WTC11 (cell line): ENCODE data around the gene SDE2. TPM values are rescaled to one million over a fixed set of nuclear protein-coding genes. Genes with fewer than 3 reads are reported as not detected.

ENCODE experiments used
- ATAC-seq: fragments of 200-7000 bp; cut with Tn5 transposase; 2 replicates; pipeline ENCODE4 v1.10.0; 2021; ENCODE audit warnings: mild to moderate bottlenecking, moderate library complexity
- CTCF ChIA-PET: fragments of 300-600 bp; sonication (Branson Sonifier 250); formaldehyde crosslinking; loops from one replicate; lab custom pipeline; 2021; ENCODE audit warnings: antibody characterized with exemption; lab: Charles Lee
- POLR2A ChIA-PET: fragments of 350-600 bp; sonication (Branson Sonifier 250); formaldehyde crosslinking; loops from one replicate; lab custom pipeline; 2021; ENCODE audit warnings: antibody characterized with exemption; lab: Charles Lee
- DNase-seq: peaks from one replicate; pipeline ENCODE4 v3.0.0; 2021; ENCODE audit warnings: low spot score
- H3K27ac Mint-ChIP-seq: 2 replicates; pipeline ENCODE4 v1.8.0; 2021; ENCODE audit warnings: mixed read lengths
- H3K27me3 Mint-ChIP-seq: 2 replicates; pipeline ENCODE4 v1.8.0; 2021; ENCODE audit warnings: low read depth, mild to moderate bottlenecking, moderate library complexity, mixed read lengths
- H3K36me3 Mint-ChIP-seq: 2 replicates; pipeline ENCODE4 v1.8.0; 2021; ENCODE audit warnings: mixed read lengths
- H3K4me1 Mint-ChIP-seq: 2 replicates; pipeline ENCODE4 v1.8.0; 2022; ENCODE audit warnings: mixed read lengths
- H3K4me3 Mint-ChIP-seq: 2 replicates; pipeline ENCODE4 v1.8.0; 2021; ENCODE audit warnings: mild to moderate bottlenecking, moderate library complexity, mixed read lengths
- H3K9me3 Mint-ChIP-seq: 2 replicates; pipeline ENCODE4 v1.8.0; 2021; ENCODE audit warnings: mixed read lengths
- ELF4 ChIP-seq: sonication (generic); formaldehyde crosslinking; IDR thresholded peaks from 2 replicates; pipeline ENCODE4 v1.8.1; 2022; ENCODE audit warnings: low read depth, mild to moderate bottlenecking, moderate library complexity, missing genetic modification reagents
- ESRRA ChIP-seq: sonication (generic); formaldehyde crosslinking; IDR thresholded peaks from 2 replicates; pipeline ENCODE4 v1.8.1; 2022; ENCODE audit warnings: mild to moderate bottlenecking, missing genetic modification reagents, borderline replicate concordance
- FOXP1 ChIP-seq: sonication (generic); formaldehyde crosslinking; IDR thresholded peaks from 2 replicates; pipeline ENCODE4 v1.8.0; 2022; ENCODE audit warnings: missing genetic modification reagents, mild to moderate bottlenecking, moderate library complexity, borderline replicate concordance
- GABPB1 ChIP-seq: sonication (generic); formaldehyde crosslinking; IDR thresholded peaks from 2 replicates; pipeline ENCODE4 v1.8.1; 2023; ENCODE audit warnings: mild to moderate bottlenecking, missing genetic modification reagents
- HMGXB4 ChIP-seq: sonication (generic); formaldehyde crosslinking; IDR thresholded peaks from 2 replicates; pipeline ENCODE4 v1.8.1; 2023; ENCODE audit warnings: mild to moderate bottlenecking, moderate library complexity, missing genetic modification reagents
- JAZF1 ChIP-seq: fragments of 250-450 bp; sonication (Bioruptor Pico); IDR thresholded peaks from 2 replicates; pipeline ENCODE4 v1.9.0; 2021; ENCODE audit warnings: moderate library complexity, mild to moderate bottlenecking, inconsistent platforms
- MAX ChIP-seq: sonication (generic); formaldehyde crosslinking; IDR thresholded peaks from 2 replicates; pipeline ENCODE4 v1.8.0; 2022; ENCODE audit warnings: mild to moderate bottlenecking, missing genetic modification reagents
- NFE2L1 ChIP-seq: sonication (generic); formaldehyde crosslinking; IDR thresholded peaks from 2 replicates; pipeline ENCODE4 v1.8.1; 2023; ENCODE audit warnings: missing genetic modification reagents
- PRRX2 ChIP-seq: fragments of 250-450 bp; sonication (Bioruptor Pico); IDR thresholded peaks from 2 replicates; pipeline ENCODE4 v1.8.0; 2021; ENCODE audit warnings: mild to moderate bottlenecking
- RORB ChIP-seq: fragments of 250-450 bp; sonication (Bioruptor Pico); IDR thresholded peaks from 2 replicates; pipeline ENCODE4 v1.9.0; 2021; ENCODE audit warnings: mild to moderate bottlenecking
- ZBTB43 ChIP-seq: sonication (generic); formaldehyde crosslinking; IDR thresholded peaks from 2 replicates; pipeline ENCODE4 v1.8.1; 2023; ENCODE audit warnings: mild to moderate bottlenecking, missing genetic modification reagents
- ZNF232 ChIP-seq: sonication (generic); formaldehyde crosslinking; IDR thresholded peaks from 2 replicates; pipeline ENCODE4 v1.8.0; 2022; ENCODE audit warnings: mild to moderate bottlenecking, missing genetic modification reagents
- ZNF317 ChIP-seq: sonication (generic); formaldehyde crosslinking; IDR thresholded peaks from 2 replicates; pipeline ENCODE4 v1.8.1; 2023; ENCODE audit warnings: low read depth, mild to moderate bottlenecking, moderate library complexity, missing genetic modification reagents, borderline replicate concordance
- ZNF396 ChIP-seq: fragments of 250-450 bp; sonication (Bioruptor Pico); IDR thresholded peaks from 2 replicates; pipeline ENCODE4 v1.8.0; 2021; ENCODE audit warnings: mild to moderate bottlenecking, moderate library complexity, borderline replicate concordance
- ZNF423 ChIP-seq: fragments of 250-450 bp; sonication (Bioruptor Pico); IDR thresholded peaks from 2 replicates; pipeline ENCODE4 v2.1.2; 2022; ENCODE audit warnings: mild to moderate bottlenecking, moderate library complexity
- ZNF425 ChIP-seq: fragments of 250-450 bp; sonication (Bioruptor Pico); conservative IDR thresholded peaks from 2 replicates; pipeline ENCODE4 v1.9.0; 2021; ENCODE audit warnings: mild to moderate bottlenecking
- total RNA-seq: library from RNA; stranded (reverse); gene quantifications from 3 replicates; pipeline ENCODE4 v1.2.3, GENCODE V29; 2021
- TF ChIP-seq, protein P1 (sequence below): sonication (generic); formaldehyde crosslinking; conservative IDR thresholded peaks from 2 replicates; pipeline ENCODE4 v1.8.1; 2022; ENCODE audit warnings: mild to moderate bottlenecking, missing genetic modification reagents
- TF ChIP-seq, protein P2 (sequence below): sonication (generic); formaldehyde crosslinking; IDR thresholded peaks from 2 replicates; pipeline ENCODE4 v1.8.1; 2023; ENCODE audit warnings: mild to moderate bottlenecking, missing genetic modification reagents
- TF ChIP-seq, protein P3 (sequence below): fragments of 250-450 bp; sonication (Bioruptor Pico); IDR thresholded peaks from 2 replicates; pipeline ENCODE4 v1.8.0; 2021; ENCODE audit warnings: mild to moderate bottlenecking
- TF ChIP-seq, protein P4 (sequence below): sonication (generic); formaldehyde crosslinking; IDR thresholded peaks from 2 replicates; pipeline ENCODE4 v1.8.1; 2022; ENCODE audit warnings: low read depth, missing genetic modification reagents, borderline replicate concordance
- TF ChIP-seq, protein P5 (sequence below): fragments of 250-450 bp; sonication (Bioruptor Pico); IDR thresholded peaks from 2 replicates; pipeline ENCODE4 v1.9.0; 2021; ENCODE audit warnings: mild to moderate bottlenecking

The SDE2 gene
- total RNA-seq, 1 experiment from 2014 or later, result 17.2 TPM

- peaks cover 85% of the 10 kb centered on the region for H3K4me1 Mint-ChIP-seq
- no peak overlapping the region for H3K27ac Mint-ChIP-seq
- POLR2A ChIA-PET, result interaction anchor here (1.5 kb wide), 1 partner anchor 116 kb away, joined by 3 read pairs; the partner anchor contains the start of gene H3-3A
- H3K4me3 Mint-ChIP-seq, result no peak overlapping the region
- TF ChIP-seq ZNF232 (no peak), NFE2L1 (CRISPR knock-in tag) (no peak), ESRRA (CRISPR knock-in tag) (no peak), MAX (CRISPR knock-in tag) (no peak), ZNF425 (CRISPR knock-in tag) (no peak), ZBTB43 (CRISPR knock-in tag) (no peak), ZNF396 (CRISPR knock-in tag) (no peak), FOXP1 (no peak), ZNF423 (CRISPR knock-in tag) (no peak)
- TF ChIP-seq, protein P1, sequence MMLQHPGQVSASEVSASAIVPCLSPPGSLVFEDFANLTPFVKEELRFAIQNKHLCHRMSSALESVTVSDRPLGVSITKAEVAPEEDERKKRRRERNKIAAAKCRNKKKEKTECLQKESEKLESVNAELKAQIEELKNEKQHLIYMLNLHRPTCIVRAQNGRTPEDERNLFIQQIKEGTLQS (CRISPR knock-in tag), result no peak
- TF ChIP-seq, protein P2, sequence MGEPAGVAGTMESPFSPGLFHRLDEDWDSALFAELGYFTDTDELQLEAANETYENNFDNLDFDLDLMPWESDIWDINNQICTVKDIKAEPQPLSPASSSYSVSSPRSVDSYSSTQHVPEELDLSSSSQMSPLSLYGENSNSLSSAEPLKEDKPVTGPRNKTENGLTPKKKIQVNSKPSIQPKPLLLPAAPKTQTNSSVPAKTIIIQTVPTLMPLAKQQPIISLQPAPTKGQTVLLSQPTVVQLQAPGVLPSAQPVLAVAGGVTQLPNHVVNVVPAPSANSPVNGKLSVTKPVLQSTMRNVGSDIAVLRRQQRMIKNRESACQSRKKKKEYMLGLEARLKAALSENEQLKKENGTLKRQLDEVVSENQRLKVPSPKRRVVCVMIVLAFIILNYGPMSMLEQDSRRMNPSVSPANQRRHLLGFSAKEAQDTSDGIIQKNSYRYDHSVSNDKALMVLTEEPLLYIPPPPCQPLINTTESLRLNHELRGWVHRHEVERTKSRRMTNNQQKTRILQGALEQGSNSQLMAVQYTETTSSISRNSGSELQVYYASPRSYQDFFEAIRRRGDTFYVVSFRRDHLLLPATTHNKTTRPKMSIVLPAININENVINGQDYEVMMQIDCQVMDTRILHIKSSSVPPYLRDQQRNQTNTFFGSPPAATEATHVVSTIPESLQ (CRISPR knock-in tag), result no peak
- TF ChIP-seq, protein P3, sequence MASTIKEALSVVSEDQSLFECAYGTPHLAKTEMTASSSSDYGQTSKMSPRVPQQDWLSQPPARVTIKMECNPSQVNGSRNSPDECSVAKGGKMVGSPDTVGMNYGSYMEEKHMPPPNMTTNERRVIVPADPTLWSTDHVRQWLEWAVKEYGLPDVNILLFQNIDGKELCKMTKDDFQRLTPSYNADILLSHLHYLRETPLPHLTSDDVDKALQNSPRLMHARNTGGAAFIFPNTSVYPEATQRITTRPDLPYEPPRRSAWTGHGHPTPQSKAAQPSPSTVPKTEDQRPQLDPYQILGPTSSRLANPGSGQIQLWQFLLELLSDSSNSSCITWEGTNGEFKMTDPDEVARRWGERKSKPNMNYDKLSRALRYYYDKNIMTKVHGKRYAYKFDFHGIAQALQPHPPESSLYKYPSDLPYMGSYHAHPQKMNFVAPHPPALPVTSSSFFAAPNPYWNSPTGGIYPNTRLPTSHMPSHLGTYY (CRISPR knock-in tag), result no peak
- TF ChIP-seq, all 79 proteins: peak for 0
- DNase-seq, result no peak
- H3K27me3 Mint-ChIP-seq, result peaks cover 99% of the 10 kb centered on the region
- ATAC-seq, result no peak
- H3K9me3 Mint-ChIP-seq, result no peaks in the 10 kb centered on the region
- CTCF ChIA-PET, result no interaction called here
- H3K36me3 Mint-ChIP-seq, result no peaks in the 10 kb centered on the region
Measured at GRCh38 chr1:225946803-225947202, 52.3 kb downstream of the SDE2 start.

DNA sequence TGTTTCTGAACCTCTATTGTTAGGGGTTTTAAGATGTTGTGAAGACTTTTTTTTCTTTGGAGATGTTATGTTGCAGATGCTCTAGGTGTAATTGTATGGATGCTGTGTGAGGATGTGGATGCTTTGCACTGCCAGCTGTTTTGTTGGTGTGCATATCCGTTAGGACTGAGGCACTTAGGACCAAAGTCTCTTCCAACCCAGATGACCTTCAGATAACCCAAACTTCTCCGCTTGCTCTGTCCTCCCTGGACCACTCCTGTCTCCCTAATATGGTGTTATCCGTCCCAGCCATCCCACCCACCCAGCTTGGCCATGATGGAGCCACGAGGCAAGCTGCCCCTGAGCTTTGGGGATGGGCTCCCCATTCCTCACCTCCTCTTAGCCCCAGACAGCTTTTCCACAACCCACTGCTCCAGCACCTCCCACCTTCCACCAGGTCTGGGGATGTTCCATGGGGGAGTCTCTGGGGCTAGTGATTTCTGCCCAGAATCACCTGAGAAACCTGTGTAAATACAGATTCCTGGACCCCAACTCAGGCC, 53.0 kb downstream of the SDE2 start:
- ChIA-PET CTCF (interaction anchor here (0.6 to 2.5 kb wide), 6 partner anchors 11 to 140 kb away, joined by 3 to 13 read pairs (median 4); partner anchors contain the start of gene TMEM63A), POLR2A (interaction anchor here (0.6 to 1.2 kb wide), 3 partner anchors 63 to 178 kb away, joined by 3 to 5 read pairs (median 3); partner anchors contain the start of genes H3-3A and TMEM63A)
- Mint-ChIP-seq H3K9me3 (no peaks in the 10 kb centered on the region), H3K27me3 (peaks cover 98% of the 10 kb centered on the region), H3K27ac (peak overlapping the region; percentile 93), H3K4me1 (peaks cover 89% of the 10 kb centered on the region), H3K4me3 (peak overlapping the region; percentile 11), H3K36me3 (no peaks in the 10 kb centered on the region)
- DNase-seq (no peak), ATAC-seq (peak; percentile 3)
- TF ChIP-seq JAZF1 (CRISPR knock-in tag), result no peak
- TF ChIP-seq, protein P4, sequence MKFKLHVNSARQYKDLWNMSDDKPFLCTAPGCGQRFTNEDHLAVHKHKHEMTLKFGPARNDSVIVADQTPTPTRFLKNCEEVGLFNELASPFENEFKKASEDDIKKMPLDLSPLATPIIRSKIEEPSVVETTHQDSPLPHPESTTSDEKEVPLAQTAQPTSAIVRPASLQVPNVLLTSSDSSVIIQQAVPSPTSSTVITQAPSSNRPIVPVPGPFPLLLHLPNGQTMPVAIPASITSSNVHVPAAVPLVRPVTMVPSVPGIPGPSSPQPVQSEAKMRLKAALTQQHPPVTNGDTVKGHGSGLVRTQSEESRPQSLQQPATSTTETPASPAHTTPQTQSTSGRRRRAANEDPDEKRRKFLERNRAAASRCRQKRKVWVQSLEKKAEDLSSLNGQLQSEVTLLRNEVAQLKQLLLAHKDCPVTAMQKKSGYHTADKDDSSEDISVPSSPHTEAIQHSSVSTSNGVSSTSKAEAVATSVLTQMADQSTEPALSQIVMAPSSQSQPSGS (CRISPR knock-in tag), result no peak
- no peak for TF ChIP-seq ELF4 (CRISPR knock-in tag)
- TF ChIP-seq, protein P5, sequence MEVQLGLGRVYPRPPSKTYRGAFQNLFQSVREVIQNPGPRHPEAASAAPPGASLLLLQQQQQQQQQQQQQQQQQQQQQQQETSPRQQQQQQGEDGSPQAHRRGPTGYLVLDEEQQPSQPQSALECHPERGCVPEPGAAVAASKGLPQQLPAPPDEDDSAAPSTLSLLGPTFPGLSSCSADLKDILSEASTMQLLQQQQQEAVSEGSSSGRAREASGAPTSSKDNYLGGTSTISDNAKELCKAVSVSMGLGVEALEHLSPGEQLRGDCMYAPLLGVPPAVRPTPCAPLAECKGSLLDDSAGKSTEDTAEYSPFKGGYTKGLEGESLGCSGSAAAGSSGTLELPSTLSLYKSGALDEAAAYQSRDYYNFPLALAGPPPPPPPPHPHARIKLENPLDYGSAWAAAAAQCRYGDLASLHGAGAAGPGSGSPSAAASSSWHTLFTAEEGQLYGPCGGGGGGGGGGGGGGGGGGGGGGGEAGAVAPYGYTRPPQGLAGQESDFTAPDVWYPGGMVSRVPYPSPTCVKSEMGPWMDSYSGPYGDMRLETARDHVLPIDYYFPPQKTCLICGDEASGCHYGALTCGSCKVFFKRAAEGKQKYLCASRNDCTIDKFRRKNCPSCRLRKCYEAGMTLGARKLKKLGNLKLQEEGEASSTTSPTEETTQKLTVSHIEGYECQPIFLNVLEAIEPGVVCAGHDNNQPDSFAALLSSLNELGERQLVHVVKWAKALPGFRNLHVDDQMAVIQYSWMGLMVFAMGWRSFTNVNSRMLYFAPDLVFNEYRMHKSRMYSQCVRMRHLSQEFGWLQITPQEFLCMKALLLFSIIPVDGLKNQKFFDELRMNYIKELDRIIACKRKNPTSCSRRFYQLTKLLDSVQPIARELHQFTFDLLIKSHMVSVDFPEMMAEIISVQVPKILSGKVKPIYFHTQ, result no peak
- no peak for TF ChIP-seq HMGXB4 (CRISPR knock-in tag)
- no peak for TF ChIP-seq RORB (CRISPR knock-in tag)
- no peak for TF ChIP-seq PRRX2 (CRISPR knock-in tag)
- no peak for TF ChIP-seq GABPB1 (CRISPR knock-in tag)
- TF ChIP-seq ZNF317 (CRISPR knock-in tag), result no peak
